ENCODE data around the gene EPHA1. TPM values are rescaled to one million over a fixed set of nuclear protein-coding genes. Genes with fewer than 3 reads are reported as not detected.

Gene EPHA1
- total and polyA plus RNA-seq, 2 experiments from 2014 or later = 60.7 to 154 TPM

GRCh38 chr7:143384661-143385631, 23.7 kb downstream of the EPHA1 start:
- H3K4me3 Mint-ChIP-seq = no peak overlapping the region
- no peaks in the 10 kb centered on the region for H3K9me2 ChIP-seq (ENCODE audit: insufficient read depth)
- peaks cover 15% of the 10 kb centered on the region; the same call in 1 of the 2 replicates for H3K4me1 ChIP-seq (ENCODE audit: insufficient read depth)
- H3K79me2 ChIP-seq (replicated peaks; ENCODE audit: insufficient read depth) = peaks cover 52% of the 10 kb centered on the region
- peaks cover 16% of the 10 kb centered on the region; the same call in 2 of the 3 replicates for H3K4me1 Mint-ChIP-seq
- no peak overlapping the region for H3K4me3 ChIP-seq
- H3K9me3 Mint-ChIP-seq = no peaks in the 10 kb centered on the region
- 0 out of 2 replicates have a peak overlapping the region, but pooled peaks have one; percentile 29 for H3K4me2 ChIP-seq
- DNase-seq (ENCODE audit: low spot score) (no peak), ATAC-seq (no peak)
- H2AFZ ChIP-seq = no peak overlapping the region
- TF ChIP-seq ZNF331 (CRISPR knock-in tag; IDR thresholded peaks at IDR 0.05; ENCODE audit: low read depth) (no peak), CTCF (conservative IDR thresholded peaks at IDR 0.05; ENCODE audit: low read depth in 2 of 2) (no peak), POLR2AphosphoS5 (IDR thresholded peaks at IDR 0.05; ENCODE audit: low read depth) (no peak), STAT1 (IDR thresholded peaks at IDR 0.05; ENCODE audit: unreplicated experiment) (no peak), NANOG (IDR thresholded peaks at IDR 0.05; ENCODE audit: borderline replicate concordance) (no peak), ZNF114 (CRISPR knock-in tag; IDR thresholded peaks at IDR 0.05) (no peak), REST (IDR thresholded peaks at IDR 0.05; ENCODE audit: unreplicated experiment) (no peak), CREB1 (CRISPR knock-in tag; IDR thresholded peaks at IDR 0.05; ENCODE audit: low read depth) (no peak), JUNB (IDR thresholded peaks at IDR 0.05; ENCODE audit: unreplicated experiment) (no peak), EZH2 (IDR thresholded peaks at IDR 0.05; ENCODE audit: low read depth, unreplicated experiment) (no peak), EZH2phosphoT487 (IDR thresholded peaks at IDR 0.05; ENCODE audit: unreplicated experiment) (no peak)
- TF ChIP-seq, protein P1, sequence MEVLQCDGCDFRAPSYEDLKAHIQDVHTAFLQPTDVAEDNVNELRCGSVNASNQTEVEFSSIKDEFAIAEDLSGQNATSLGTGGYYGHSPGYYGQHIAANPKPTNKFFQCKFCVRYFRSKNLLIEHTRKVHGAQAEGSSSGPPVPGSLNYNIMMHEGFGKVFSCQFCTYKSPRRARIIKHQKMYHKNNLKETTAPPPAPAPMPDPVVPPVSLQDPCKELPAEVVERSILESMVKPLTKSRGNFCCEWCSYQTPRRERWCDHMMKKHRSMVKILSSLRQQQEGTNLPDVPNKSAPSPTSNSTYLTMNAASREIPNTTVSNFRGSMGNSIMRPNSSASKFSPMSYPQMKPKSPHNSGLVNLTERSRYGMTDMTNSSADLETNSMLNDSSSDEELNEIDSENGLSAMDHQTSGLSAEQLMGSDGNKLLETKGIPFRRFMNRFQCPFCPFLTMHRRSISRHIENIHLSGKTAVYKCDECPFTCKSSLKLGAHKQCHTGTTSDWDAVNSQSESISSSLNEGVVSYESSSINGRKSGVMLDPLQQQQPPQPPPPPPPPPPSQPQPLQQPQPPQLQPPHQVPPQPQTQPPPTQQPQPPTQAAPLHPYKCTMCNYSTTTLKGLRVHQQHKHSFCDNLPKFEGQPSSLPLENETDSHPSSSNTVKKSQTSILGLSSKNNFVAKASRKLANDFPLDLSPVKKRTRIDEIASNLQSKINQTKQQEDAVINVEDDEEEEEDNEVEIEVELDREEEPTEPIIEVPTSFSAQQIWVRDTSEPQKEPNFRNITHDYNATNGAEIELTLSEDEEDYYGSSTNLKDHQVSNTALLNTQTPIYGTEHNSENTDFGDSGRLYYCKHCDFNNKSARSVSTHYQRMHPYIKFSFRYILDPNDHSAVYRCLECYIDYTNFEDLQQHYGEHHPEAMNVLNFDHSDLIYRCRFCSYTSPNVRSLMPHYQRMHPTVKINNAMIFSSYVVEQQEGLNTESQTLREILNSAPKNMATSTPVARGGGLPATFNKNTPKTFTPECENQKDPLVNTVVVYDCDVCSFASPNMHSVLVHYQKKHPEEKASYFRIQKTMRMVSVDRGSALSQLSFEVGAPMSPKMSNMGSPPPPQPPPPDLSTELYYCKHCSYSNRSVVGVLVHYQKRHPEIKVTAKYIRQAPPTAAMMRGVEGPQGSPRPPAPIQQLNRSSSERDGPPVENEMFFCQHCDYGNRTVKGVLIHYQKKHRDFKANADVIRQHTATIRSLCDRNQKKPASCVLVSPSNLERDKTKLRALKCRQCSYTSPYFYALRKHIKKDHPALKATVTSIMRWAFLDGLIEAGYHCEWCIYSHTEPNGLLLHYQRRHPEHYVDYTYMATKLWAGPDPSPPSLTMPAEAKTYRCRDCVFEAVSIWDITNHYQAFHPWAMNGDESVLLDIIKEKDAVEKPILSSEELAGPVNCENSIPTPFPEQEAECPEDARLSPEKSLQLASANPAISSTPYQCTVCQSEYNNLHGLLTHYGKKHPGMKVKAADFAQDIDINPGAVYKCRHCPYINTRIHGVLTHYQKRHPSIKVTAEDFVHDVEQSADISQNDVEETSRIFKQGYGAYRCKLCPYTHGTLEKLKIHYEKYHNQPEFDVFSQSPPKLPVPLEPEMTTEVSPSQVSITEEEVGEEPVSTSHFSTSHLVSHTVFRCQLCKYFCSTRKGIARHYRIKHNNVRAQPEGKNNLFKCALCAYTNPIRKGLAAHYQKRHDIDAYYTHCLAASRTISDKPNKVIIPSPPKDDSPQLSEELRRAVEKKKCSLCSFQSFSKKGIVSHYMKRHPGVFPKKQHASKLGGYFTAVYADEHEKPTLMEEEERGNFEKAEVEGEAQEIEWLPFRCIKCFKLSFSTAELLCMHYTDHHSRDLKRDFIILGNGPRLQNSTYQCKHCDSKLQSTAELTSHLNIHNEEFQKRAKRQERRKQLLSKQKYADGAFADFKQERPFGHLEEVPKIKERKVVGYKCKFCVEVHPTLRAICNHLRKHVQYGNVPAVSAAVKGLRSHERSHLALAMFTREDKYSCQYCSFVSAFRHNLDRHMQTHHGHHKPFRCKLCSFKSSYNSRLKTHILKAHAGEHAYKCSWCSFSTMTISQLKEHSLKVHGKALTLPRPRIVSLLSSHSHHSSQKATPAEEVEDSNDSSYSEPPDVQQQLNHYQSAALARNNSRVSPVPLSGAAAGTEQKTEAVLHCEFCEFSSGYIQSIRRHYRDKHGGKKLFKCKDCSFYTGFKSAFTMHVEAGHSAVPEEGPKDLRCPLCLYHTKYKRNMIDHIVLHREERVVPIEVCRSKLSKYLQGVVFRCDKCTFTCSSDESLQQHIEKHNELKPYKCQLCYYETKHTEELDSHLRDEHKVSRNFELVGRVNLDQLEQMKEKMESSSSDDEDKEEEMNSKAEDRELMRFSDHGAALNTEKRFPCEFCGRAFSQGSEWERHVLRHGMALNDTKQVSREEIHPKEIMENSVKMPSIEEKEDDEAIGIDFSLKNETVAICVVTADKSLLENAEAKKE (CRISPR knock-in tag; IDR thresholded peaks at IDR 0.05) = no peak
- TF ChIP-seq, protein P2, sequence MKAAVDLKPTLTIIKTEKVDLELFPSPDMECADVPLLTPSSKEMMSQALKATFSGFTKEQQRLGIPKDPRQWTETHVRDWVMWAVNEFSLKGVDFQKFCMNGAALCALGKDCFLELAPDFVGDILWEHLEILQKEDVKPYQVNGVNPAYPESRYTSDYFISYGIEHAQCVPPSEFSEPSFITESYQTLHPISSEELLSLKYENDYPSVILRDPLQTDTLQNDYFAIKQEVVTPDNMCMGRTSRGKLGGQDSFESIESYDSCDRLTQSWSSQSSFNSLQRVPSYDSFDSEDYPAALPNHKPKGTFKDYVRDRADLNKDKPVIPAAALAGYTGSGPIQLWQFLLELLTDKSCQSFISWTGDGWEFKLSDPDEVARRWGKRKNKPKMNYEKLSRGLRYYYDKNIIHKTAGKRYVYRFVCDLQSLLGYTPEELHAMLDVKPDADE (IDR thresholded peaks at IDR 0.05) = no peak
- no peak overlapping the region for H3K27ac ChIP-seq (ENCODE audit: low read depth)
- H4K20me1 ChIP-seq (replicated peaks; ENCODE audit: insufficient read depth) = peaks cover 38% of the 10 kb centered on the region
- H3K27ac Mint-ChIP-seq = no peak overlapping the region
- peaks cover 37% of the 10 kb centered on the region for H3F3A ChIP-seq (replicated peaks; ENCODE audit: low read depth)
- peaks cover 13% of the 10 kb centered on the region for H3K36me3 ChIP-seq (ENCODE audit: insufficient read depth)
- peaks cover 19% of the 10 kb centered on the region for H3K36me3 Mint-ChIP-seq (ENCODE audit: low read depth)
- H3K27me3 ChIP-seq (ENCODE audit: insufficient read depth) = no peaks in the 10 kb centered on the region
- H3K27me3 Mint-ChIP-seq (ENCODE audit: insufficient read depth, low read depth, poor library complexity) = peaks cover 15% of the 10 kb centered on the region

Measured in GM23338 (cell line).